Activated T-helper 2 cell treated with anti-CD3 and anti-CD28 coated beads, Interferon-gamma antibody, Interleukin-2, Interleukin-4, amounts not matched to agents 10 μg/mL and 5 μg/mL and 100 μg/mL, durations not matched to agents 14 hours and 24 hours and 36 hours (primary cell): Measurements from ENCODE around the gene HOXC10. TPM values are rescaled to one million over a fixed set of nuclear protein-coding genes. Genes with fewer than 3 reads are reported as not detected.

Experiments used
- DNase-seq: peaks from one replicate; pipeline ENCODE4 v3.0.0; 2021; ENCODE audit warnings: low spot score
- H3K27ac Mint-ChIP-seq: one replicate; pipeline ENCODE4 v1.8.0; 2021; ENCODE audit warnings: mixed read lengths
- H3K27me3 Mint-ChIP-seq: one replicate; pipeline ENCODE4 v1.8.0; 2021; ENCODE audit warnings: low read depth, mixed read lengths
- H3K36me3 Mint-ChIP-seq: one replicate; pipeline ENCODE4 v1.8.0; 2021; ENCODE audit warnings: low read depth, mixed read lengths
- H3K4me1 Mint-ChIP-seq: one replicate; pipeline ENCODE4 v1.8.0; 2021; ENCODE audit warnings: low read depth, mixed read lengths
- H3K4me3 Mint-ChIP-seq: one replicate; pipeline ENCODE4 v1.8.0; 2021; ENCODE audit warnings: low read depth, mild to moderate bottlenecking, moderate library complexity, mixed read lengths
- H3K9me3 Mint-ChIP-seq: one replicate; pipeline ENCODE4 v1.8.0; 2021; ENCODE audit warnings: mixed read lengths
- intact Hi-C: fragments of 100-400 bp; cut with micrococcal nuclease; formaldehyde crosslinking; loops from one replicate; pipeline ENCODE4 v1.15.1; 2023
- total RNA-seq: library from RNA; stranded (reverse); gene quantifications from 2 replicates; pipeline ENCODE4 v1.2.3, GENCODE V29; 2022

Gene HOXC10
- total RNA-seq, 1 donor from 2014 or later: not detected

- Mint-ChIP-seq H3K27ac (no peak overlapping the region), H3K4me3 (no peak overlapping the region), H3K4me1 (peaks cover 3% of the 10 kb centered on the region), H3K27me3 (peaks cover 93% of the 10 kb centered on the region), H3K36me3 (no peaks in the 10 kb centered on the region), H3K9me3 (no peaks in the 10 kb centered on the region)
- intact Hi-C loops: loop anchor here (1.0 to 2.0 kb wide), 2 partner anchors 18 to 43 kb away; no protein-coding TSS in a partner anchor
- no peak for DNase-seq
Measured at GRCh38 chr12:53953831-53954693, 30.9 kb upstream of the HOXC10 start.

GRCh38 chr12:53954694-53955035 is 30.3 kb upstream of the HOXC10 start, which contains the start of gene HOXC12:
Gene HOXC12, plus strand, starts transcription at chr12:53954903. Its CDS starts 27 bp downstream, at chr12:53954930.
- H3K4me3 Mint-ChIP-seq: no peak within 1 kb of the TSS

GRCh38 chr12:53955036-53955775 is 29.7 kb upstream of the HOXC10 start:
- H3K4me3 Mint-ChIP-seq: no peak overlapping the region
- intact Hi-C loops: no loop called here
- no peaks in the 10 kb centered on the region for H3K36me3 Mint-ChIP-seq
- H3K27me3 Mint-ChIP-seq: peaks cover 93% of the 10 kb centered on the region
- no peaks in the 10 kb centered on the region for H3K9me3 Mint-ChIP-seq
- peaks cover 3% of the 10 kb centered on the region for H3K4me1 Mint-ChIP-seq
- DNase-seq: no peak
- no peak overlapping the region for H3K27ac Mint-ChIP-seq

More at GRCh38 chr12:53954694-53955035, 30.3 kb upstream of the HOXC10 start, which contains the start of gene HOXC12:
- no peak for DNase-seq
- Mint-ChIP-seq H3K27ac (no peak within 1 kb of the TSS), H3K9me3 (no peaks in the 10 kb centered on the region), H3K4me1 (peaks cover 3% of the 10 kb centered on the region), H3K27me3 (peaks cover 93% of the 10 kb centered on the region), H3K36me3 (no peaks in the 10 kb centered on the region)
- intact Hi-C loops: loop anchor here (1.0 kb wide), 1 partner anchor 18 kb away; no protein-coding TSS in a partner anchor

GRCh38 chr12:53955776-53956250 is 29.1 kb upstream of the HOXC10 start:
- Mint-ChIP-seq H3K36me3 (no peaks in the 10 kb centered on the region), H3K4me3 (no peak overlapping the region), H3K9me3 (no peaks in the 10 kb centered on the region), H3K27ac (no peak overlapping the region), H3K4me1 (peaks cover 3% of the 10 kb centered on the region), H3K27me3 (peaks cover 91% of the 10 kb centered on the region)
- DNase-seq: no peak
- intact Hi-C loops: no loop called here

GRCh38 chr12:53956251-53956887 is 28.6 kb upstream of the HOXC10 start:
- Mint-ChIP-seq H3K9me3 (no peaks in the 10 kb centered on the region), H3K36me3 (no peaks in the 10 kb centered on the region), H3K4me1 (peaks cover 3% of the 10 kb centered on the region), H3K27me3 (peaks cover 87% of the 10 kb centered on the region), H3K27ac (no peak overlapping the region), H3K4me3 (no peak overlapping the region)
- intact Hi-C loops: no loop called here
- no peak for DNase-seq

GRCh38 chr12:53956914-53957536 is 27.9 kb upstream of the HOXC10 start:
- Mint-ChIP-seq H3K4me3 (no peak overlapping the region), H3K4me1 (peaks cover 3% of the 10 kb centered on the region)
- intact Hi-C loops: no loop called here

GRCh38 chr12:53958128-53958527 is 26.8 kb upstream of the HOXC10 start:
- Mint-ChIP-seq H3K9me3 (no peaks in the 10 kb centered on the region), H3K27ac (no peak overlapping the region), H3K27me3 (peaks cover 84% of the 10 kb centered on the region), H3K36me3 (no peaks in the 10 kb centered on the region), H3K4me1 (peaks cover 3% of the 10 kb centered on the region), H3K4me3 (no peak overlapping the region)
- no peak for DNase-seq
- intact Hi-C loops: no loop called here

More at GRCh38 chr12:53956914-53957536, 27.9 kb upstream of the HOXC10 start:
- DNase-seq: no peak
- H3K36me3 Mint-ChIP-seq: no peaks in the 10 kb centered on the region
- peaks cover 86% of the 10 kb centered on the region for H3K27me3 Mint-ChIP-seq
- H3K27ac Mint-ChIP-seq: no peak overlapping the region
- H3K9me3 Mint-ChIP-seq: no peaks in the 10 kb centered on the region

GRCh38 chr12:53959314-53959713 is 25.6 kb upstream of the HOXC10 start:
- Mint-ChIP-seq H3K4me1 (no peaks in the 10 kb centered on the region), H3K27ac (no peak overlapping the region), H3K9me3 (no peaks in the 10 kb centered on the region), H3K27me3 (peaks cover 82% of the 10 kb centered on the region), H3K36me3 (no peaks in the 10 kb centered on the region), H3K4me3 (no peak overlapping the region)
- intact Hi-C loops: no loop called here
- no peak for DNase-seq

GRCh38 chr12:53960187-53961024 is 24.5 kb upstream of the HOXC10 start:
- H3K4me3 Mint-ChIP-seq: no peak overlapping the region
- H3K36me3 Mint-ChIP-seq: no peaks in the 10 kb centered on the region
- no peak overlapping the region for H3K27ac Mint-ChIP-seq
- peaks cover 85% of the 10 kb centered on the region for H3K27me3 Mint-ChIP-seq
- intact Hi-C loops: loop anchor here (2.0 to 5.0 kb wide), 2 partner anchors 18 to 33 kb away; no protein-coding TSS in a partner anchor
- peaks cover 2% of the 10 kb centered on the region for H3K4me1 Mint-ChIP-seq
- no peaks in the 10 kb centered on the region for H3K9me3 Mint-ChIP-seq
- no peak for DNase-seq

GRCh38 chr12:53961025-53961761 is 23.8 kb upstream of the HOXC10 start:
- H3K4me1 Mint-ChIP-seq: peaks cover 4% of the 10 kb centered on the region
- H3K27ac Mint-ChIP-seq: no peak overlapping the region
- H3K27me3 Mint-ChIP-seq: peaks cover 84% of the 10 kb centered on the region
- H3K9me3 Mint-ChIP-seq: no peaks in the 10 kb centered on the region
- H3K36me3 Mint-ChIP-seq: no peaks in the 10 kb centered on the region
- intact Hi-C loops: loop anchor here (2.0 to 5.0 kb wide), 2 partner anchors 18 to 34 kb away; no protein-coding TSS in a partner anchor
- no peak overlapping the region for H3K4me3 Mint-ChIP-seq
- no peak for DNase-seq

- Mint-ChIP-seq H3K36me3 (no peaks in the 10 kb centered on the region), H3K4me1 (peaks cover 4% of the 10 kb centered on the region)
Measured at GRCh38 chr12:53963005-53963404, 21.9 kb upstream of the HOXC10 start.

More at GRCh38 chr12:53963005-53963404, 21.9 kb upstream of the HOXC10 start:
- H3K27ac Mint-ChIP-seq: no peak overlapping the region
- intact Hi-C loops: loop anchor here (5.0 kb wide), 1 partner anchor 36 kb away; no protein-coding TSS in a partner anchor
- H3K27me3 Mint-ChIP-seq: peaks cover 85% of the 10 kb centered on the region
- no peaks in the 10 kb centered on the region for H3K9me3 Mint-ChIP-seq
- H3K4me3 Mint-ChIP-seq: no peak overlapping the region
- no peak for DNase-seq
